ENCODE measurements around the gene EPX. TPM values are rescaled to one million over a fixed set of nuclear protein-coding genes. Genes with fewer than 3 reads are reported as not detected.
A peak's percentile ranks its signal among the peaks of the same experiment; 100 is the strongest.

Gene EPX
- total RNA-seq, 1 experiment from 2014 or later, result not detected

- Histone ChIP-seq H3K23ac (ENCODE audit: insufficient read length, low read depth, low read length) (no peak overlapping the region), H3K56ac (ENCODE audit: insufficient read length, low read depth, low read length) (no peak overlapping the region), H3K4ac (ENCODE audit: low read depth, low read length) (no peak overlapping the region), H4K91ac (ENCODE audit: insufficient read length, low read depth, low read length) (no peak overlapping the region), H2BK12ac (ENCODE audit: insufficient read length, low read depth, low read length) (no peak overlapping the region), H4K20me1 (ENCODE audit: control insufficient read depth, insufficient read depth, insufficient read length) (no peaks in the 10 kb centered on the region), H3K14ac (ENCODE audit: insufficient read depth, low read length) (no peak overlapping the region), H2BK20ac (ENCODE audit: low read depth, low read length, poor library complexity, severe bottlenecking) (no peak overlapping the region), H2AK5ac (ENCODE audit: insufficient read length, low read length) (no peak overlapping the region), H3K18ac (ENCODE audit: insufficient read length, low read depth, low read length) (no peak overlapping the region), H3K27ac (ENCODE audit: insufficient read length, low read depth, low read length) (no peak overlapping the region), H3K79me1 (ENCODE audit: insufficient read depth, low read depth, low read length, poor library complexity, severe bottlenecking) (no peaks in the 10 kb centered on the region), H2BK5ac (ENCODE audit: insufficient read length, low read length) (no peak overlapping the region), H3K27me3 (ENCODE audit: insufficient read depth, low read length) (no peaks in the 10 kb centered on the region), H4K8ac (replicated peaks; ENCODE audit: insufficient read length, low read depth, low read length) (no peak overlapping the region), H3K9ac (ENCODE audit: extremely low read depth, insufficient read length, low read length) (no peak overlapping the region), H3K4me2 (ENCODE audit: insufficient read depth, insufficient read length, low read length) (no peak overlapping the region), H3K9me3 (ENCODE audit: control insufficient read depth, low read depth, low read length) (no peaks in the 10 kb centered on the region), H3T11ph (ENCODE audit: low read length) (no peak overlapping the region), H3K4me1 (ENCODE audit: insufficient read depth, low read length) (no peaks in the 10 kb centered on the region), H3K79me2 (ENCODE audit: insufficient read depth, low read length) (no peaks in the 10 kb centered on the region), H4K5ac (ENCODE audit: insufficient read length, low read depth, low read length) (no peak overlapping the region), H2BK120ac (ENCODE audit: low read depth, low read length, poor library complexity, severe bottlenecking) (no peak overlapping the region), H3K23me2 (ENCODE audit: insufficient read length, low read depth, low read length, poor library complexity, severe bottlenecking) (no peaks in the 10 kb centered on the region), H2AFZ (ENCODE audit: low read length) (no peak overlapping the region), H2BK15ac (ENCODE audit: low read depth, low read length) (no peak overlapping the region)
- H3K9me3 Mint-ChIP-seq, result peaks cover 0 to 3% of the 10 kb centered on the region in 2 experiments; a peak in 1 of 5 replicates
- TF ChIP-seq CTCF (conservative IDR thresholded peaks at IDR 0.05), result peak; percentile 78
- DNase-seq, result peak; percentile 85
- 0 out of 4 replicates have a peak, but pooled peaks cover 0 to 3% of the 10 kb centered on the region in 2 experiments for H3K4me1 Mint-ChIP-seq
- no peaks in the 10 kb centered on the region for H3K36me3 Mint-ChIP-seq (ENCODE audit: insufficient read depth in 1 of 3, low read depth in 3 of 3)
- WGBS (ENCODE audit: extremely low coverage, insufficient read length, low lambda C conversion rate), result no CpG with 5 or more reads among the region's 2 CpGs
- no peak overlapping the region for H3K27ac Mint-ChIP-seq
- H3K27me3 Mint-ChIP-seq (ENCODE audit: low read depth), result peaks cover 53% of the 10 kb centered on the region
- H3K4me3 Mint-ChIP-seq, result no peak overlapping the region
Measured at GRCh38 chr17:58172369-58173071, 20.0 kb upstream of the EPX start.

Data from H9 (cell line).